HEK293T (cell line): Measurements from ENCODE around the gene SCUBE1.

ENCODE experiments used
- ARNT ChIP-seq: fragments of 450-650 bp; IDR thresholded peaks from 2 replicates; pipeline ENCODE4 v1.6.1; 2017; ENCODE audit warnings: mild to moderate bottlenecking
- BHLHE40 ChIP-seq: fragments of 450-650 bp; IDR thresholded peaks from 2 replicates; pipeline ENCODE4 v1.6.1; 2016; ENCODE audit warnings: mild to moderate bottlenecking, moderate library complexity, borderline replicate concordance
- ELF4 ChIP-seq: fragments of 450-650 bp; IDR thresholded peaks from 2 replicates; pipeline ENCODE4 v1.6.1; 2017; ENCODE audit warnings: antibody characterized with exemption
- FOXA1 ChIP-seq: fragments of 450-650 bp; IDR thresholded peaks from 2 replicates; pipeline ENCODE4 v1.6.1; 2016; ENCODE audit warnings: mild to moderate bottlenecking
- FOXK2 ChIP-seq: fragments of 450-650 bp; IDR thresholded peaks from 2 replicates; pipeline ENCODE4 v1.6.1; 2016; ENCODE audit warnings: mild to moderate bottlenecking
- FOXM1 ChIP-seq: fragments of 450-650 bp; IDR thresholded peaks from 2 replicates; pipeline ENCODE4 v1.6.1; 2017; ENCODE audit warnings: mild to moderate bottlenecking, borderline replicate concordance
- HDGF ChIP-seq: fragments of 450-650 bp; IDR thresholded peaks from 2 replicates; pipeline ENCODE4 v1.6.1; 2017; ENCODE audit warnings: antibody characterized with exemption, borderline replicate concordance
- L3MBTL2 ChIP-seq: fragments of 450-650 bp; conservative IDR thresholded peaks from 2 replicates; pipeline ENCODE4 v1.6.1; 2016; ENCODE audit warnings: mild to moderate bottlenecking
- NFRKB ChIP-seq: fragments of 450-650 bp; IDR thresholded peaks from 2 replicates; pipeline ENCODE4 v1.6.1; 2016; ENCODE audit warnings: mild to moderate bottlenecking, moderate library complexity
- PKNOX1 ChIP-seq: fragments of 450-650 bp; IDR thresholded peaks from 2 replicates; pipeline ENCODE4 v1.6.1; 2016
- SP1 ChIP-seq: fragments of 450-650 bp; IDR thresholded peaks from 2 replicates; pipeline ENCODE4 v1.6.1; 2017
- SUZ12 ChIP-seq: fragments of 450-650 bp; IDR thresholded peaks from 2 replicates; pipeline ENCODE4 v1.6.1; 2016; ENCODE audit warnings: mild to moderate bottlenecking
- TARDBP ChIP-seq: fragments of 450-650 bp; IDR thresholded peaks from 2 replicates; pipeline ENCODE4 v1.6.1; 2016
- ZNF384 ChIP-seq: fragments of 450-650 bp; IDR thresholded peaks from 2 replicates; pipeline ENCODE4 v1.6.1; 2016

GRCh38 chr22:43211941-43212433 lies 131.2 kb downstream of the SCUBE1 start:
- TF ChIP-seq HDGF (no peak), SP1 (no peak), TARDBP (no peak), FOXM1 (no peak), PKNOX1 (no peak), FOXA1 (no peak), BHLHE40 (no peak), FOXK2 (no peak), NFRKB (no peak), L3MBTL2 (no peak), SUZ12 (no peak), ZNF384 (no peak), ELF4 (no peak), ARNT (no peak)
